HepG2 (cell line): Measurements from ENCODE around the gene TRIM27. TPM values are rescaled to one million over a fixed set of nuclear protein-coding genes. Genes with fewer than 3 reads are reported as not detected.

ENCODE experiments used
- DBP ChIP-seq: sonication (generic); formaldehyde crosslinking; IDR thresholded peaks from 2 replicates; pipeline ENCODE4 v1.4.0; 2020; ENCODE audit warnings: missing genetic modification reagents; ENCODE audit errors: not compliant biosample characterization
- ELF3 ChIP-seq: IDR thresholded peaks from 2 replicates; pipeline ENCODE4 v1.6.1; 2016; ENCODE audit warnings: missing genetic modification reagents, missing compliant biosample characterization
- ERF ChIP-seq: IDR thresholded peaks from 2 replicates; pipeline ENCODE4 v1.6.1; 2018; ENCODE audit warnings: missing biosample characterization, missing genetic modification reagents
- ETV5 ChIP-seq: IDR thresholded peaks from 2 replicates; pipeline ENCODE4 v1.6.1; 2018; ENCODE audit warnings: missing biosample characterization, missing genetic modification reagents, inconsistent platforms, borderline replicate concordance
- FOSL2 ChIP-seq: sonication (generic); formaldehyde crosslinking; IDR thresholded peaks from 2 replicates; pipeline ENCODE4 v1.4.0; 2020; ENCODE audit warnings: missing genetic modification reagents
- GTF3A ChIP-seq: sonication (generic); formaldehyde crosslinking; conservative IDR thresholded peaks from 2 replicates; pipeline ENCODE4 v1.4.0; 2020; ENCODE audit warnings: mild to moderate bottlenecking, missing genetic modification reagents
- HNRNPLL ChIP-seq: fragments of 200-400 bp; formaldehyde crosslinking; IDR thresholded peaks from 2 replicates; pipeline ENCODE4 v1.6.1; 2017; ENCODE audit warnings: mild to moderate bottlenecking, low read depth, low read length; ENCODE audit not compliant: poor library complexity, severe bottlenecking
- HOMEZ ChIP-seq: IDR thresholded peaks from 2 replicates; pipeline ENCODE4 v1.6.1; 2016; ENCODE audit warnings: low read depth
- HOXA3 ChIP-seq: sonication (generic); formaldehyde crosslinking; IDR thresholded peaks from 2 replicates; pipeline ENCODE4 v1.5.0; 2020; ENCODE audit warnings: missing genetic modification reagents
- JARID2 ChIP-seq: sonication (generic); formaldehyde crosslinking; IDR thresholded peaks from 2 replicates; pipeline ENCODE4 v1.8.1; 2023; ENCODE audit warnings: missing genetic modification reagents, inconsistent platforms; ENCODE audit not compliant: insufficient replicate concordance
- MXI1 ChIP-seq: IDR thresholded peaks from 3 replicates; pipeline ENCODE4 v1.6.1; 2012; ENCODE audit warnings: low read depth, low read length, inconsistent platforms, borderline replicate concordance
- PHF8 ChIP-seq: sonication (generic); formaldehyde crosslinking; IDR thresholded peaks from 2 replicates; pipeline ENCODE4 v1.5.0; 2020; ENCODE audit warnings: missing genetic modification reagents
- SMAD3 ChIP-seq: sonication (generic); formaldehyde crosslinking; IDR thresholded peaks from 2 replicates; pipeline ENCODE4 v1.4.0; 2020; ENCODE audit warnings: missing genetic modification reagents
- THAP11 ChIP-seq: IDR thresholded peaks from 2 replicates; pipeline ENCODE4 v1.6.1; 2016; ENCODE audit warnings: missing biosample characterization, missing genetic modification reagents
- YY1 ChIP-seq: IDR thresholded peaks from 2 replicates; pipeline ENCODE4 v1.6.1; 2011; ENCODE audit warnings: low read length, low read depth, moderate library complexity, mild to moderate bottlenecking; ENCODE audit not compliant: insufficient read depth, insufficient replicate concordance
- ZFY ChIP-seq: sonication (generic); formaldehyde crosslinking; IDR thresholded peaks from 2 replicates; pipeline ENCODE4 v1.4.0; 2020; ENCODE audit warnings: missing genetic modification reagents
- ZHX2 ChIP-seq, 2 experiments: sonication (generic) in 1 of 2; formaldehyde crosslinking in 1 of 2; IDR thresholded peaks; 2 replicates each; pipeline versions ENCODE4 v1.6.1 to v1.9.0; 2014 to 2022; ENCODE audit warnings: antibody characterized with exemption in 1 of 2, borderline replicate concordance in 1 of 2, inconsistent platforms in 1 of 2, low read depth in 1 of 2, missing genetic modification reagents in 1 of 2
- ZNF597 ChIP-seq: sonication (generic); formaldehyde crosslinking; IDR thresholded peaks from 2 replicates; pipeline ENCODE4 v1.5.0; 2020; ENCODE audit warnings: missing genetic modification reagents
- ZNF614 ChIP-seq: IDR thresholded peaks from 2 replicates; pipeline ENCODE4 v1.6.1; 2018; ENCODE audit warnings: missing biosample characterization, missing genetic modification reagents, inconsistent platforms, borderline replicate concordance
- ZNF777 ChIP-seq: sonication (generic); formaldehyde crosslinking; IDR thresholded peaks from 2 replicates; pipeline ENCODE4 v1.4.0; 2020; ENCODE audit warnings: missing genetic modification reagents
- polyA plus RNA-seq, 8 experiments: library from polyadenylated mRNA; depleted of rRNA in 3 of 8; stranded (reverse) in 7 of 8; unstranded in 1 of 8; fragments of >200 nt; fragmentation: Illumina TruSeq in 4 of 8; extraction: Trizol in 4 of 8; gene quantifications; 2 replicates each; pipeline versions ENCODE4 v1.2.1 to v1.2.3, GENCODE V29; 2011 to 2016; ENCODE audit warnings: low read depth in 4 of 8, missing spikeins in 1 of 8, mixed read lengths in 1 of 8; ENCODE audit not compliant: insufficient read depth in 1 of 8
- total RNA-seq, 5 experiments: library from RNA; depleted of rRNA; stranded (reverse); fragments of >200 nt; fragmentation: Illumina TruSeq; extraction: Trizol; gene quantifications; 2 replicates each; pipeline ENCODE4 v1.2.3, GENCODE V29; 2016; ENCODE audit warnings: low read depth in 1 of 5

The TRIM27 gene
- total and polyA plus RNA-seq, 2 of the 13 experiments (the other 11 are each of a cell fraction or from before 2014, with no cell fraction given) = 88.6 to 112 TPM

- TF ChIP-seq HOXA3 (CRISPR knock-in tag) (peak; percentile 55; the same call in 1 of the 2 replicates), ZFY (CRISPR knock-in tag) (peak; percentile 10; the same call in 1 of the 2 replicates), DBP (CRISPR knock-in tag) (no peak), SMAD3 (CRISPR knock-in tag) (peak; percentile 66; the same call in 1 of the 2 replicates), ZNF597 (no peak), JARID2 (CRISPR knock-in tag) (no peak), ELF3 (CRISPR knock-in tag) (0 out of 2 replicates have a peak, but pooled peaks have one; percentile 26), YY1 (peak; percentile 84), ERF (CRISPR knock-in tag) (peak; percentile 11; the same call in 1 of the 2 replicates), FOSL2 (0 out of 2 replicates have a peak, but pooled peaks have one; percentile 27), ZNF777 (CRISPR knock-in tag) (peak; percentile 24; the same call in 1 of the 2 replicates), HNRNPLL (no peak), PHF8 (peak; percentile 51), ZNF614 (CRISPR knock-in tag) (peak; percentile 56; the same call in 1 of the 2 replicates), HOMEZ (CRISPR knock-in tag) (peak; percentile 79), MXI1 (peak; percentile 69; the same call in 1 of the 3 replicates), ETV5 (CRISPR knock-in tag) (0 out of 2 replicates have a peak, but pooled peaks have one; percentile 46), THAP11 (CRISPR knock-in tag) (peak; percentile 80), ZHX2 (IDR thresholded peaks at IDR 0.05; ENCODE audit: low read depth) (0 out of 2 replicates have a peak, but pooled peaks have one; percentile 26), ZHX2 (CRISPR knock-in tag; IDR thresholded peaks at IDR 0.05; ENCODE audit: borderline replicate concordance) (no peak), GTF3A (CRISPR knock-in tag) (no peak)
Observed at GRCh38 chr6:28895131-28895812, 28.5 kb downstream of the TRIM27 start (continued).
